Common myeloid progenitor, CD34-positive (primary cell): ENCODE data around the gene ADGRL3.

ENCODE experiments used
- CTCF ChIA-PET: fragments of 350-600 bp; sonication (Branson Sonifier 250); formaldehyde crosslinking; loops from one replicate; lab custom pipeline; 2021; ENCODE audit warnings: antibody characterized with exemption; lab: Charles Lee
- POLR2A ChIA-PET: fragments of 350-600 bp; sonication (Branson Sonifier 250); formaldehyde crosslinking; loops from one replicate; lab custom pipeline; 2021; ENCODE audit warnings: antibody characterized with exemption; lab: Charles Lee
- DNase-seq, 3 donors: peaks; one replicate each; pipeline versions ENCODE4 v3.0.0 to v3.0.0-alpha.2; 2013
- H3K27ac ChIP-seq, 2 experiments: 1 replicate in 1 of 2; 2 replicates in 1 of 2; pipeline ENCODE4 v1.7.0; 2013; ENCODE audit warnings: inconsistent platforms in 2 of 2, low read length in 2 of 2, mild to moderate bottlenecking in 2 of 2, low read depth in 1 of 2, moderate library complexity in 1 of 2; ENCODE audit not compliant: severe bottlenecking in 2 of 2, insufficient read depth in 1 of 2, poor library complexity in 1 of 2
- H3K27me3 ChIP-seq, 5 experiments: replicated peaks in 2 of 5; 1 replicate in 3 of 5; 2 replicates in 2 of 5; pipeline versions ENCODE4 v1.6.1 to v1.7.0; 2013; ENCODE audit warnings: low read length in 4 of 5, mild to moderate bottlenecking in 2 of 5, moderate library complexity in 2 of 5, inconsistent platforms in 1 of 5; ENCODE audit not compliant: insufficient read depth in 5 of 5, control insufficient read depth in 4 of 5
- H3K36me3 ChIP-seq, 4 experiments: 1 replicate in 2 of 4; 2 replicates in 2 of 4; pipeline versions ENCODE4 v1.6.1 to v1.7.0; 2013; ENCODE audit warnings: low read length in 3 of 4, control low read depth in 1 of 4, mild to moderate bottlenecking in 1 of 4; ENCODE audit not compliant: control insufficient read depth in 4 of 4, insufficient read depth in 4 of 4
- H3K4me1 ChIP-seq, 4 experiments: 1 replicate in 3 of 4; 2 replicates in 1 of 4; pipeline versions ENCODE4 v1.6.1 to v1.7.1; 2013; ENCODE audit warnings: low read length in 3 of 4, mild to moderate bottlenecking in 3 of 4, control low read depth in 1 of 4, inconsistent platforms in 1 of 4, moderate library complexity in 1 of 4; ENCODE audit not compliant: control insufficient read depth in 4 of 4, insufficient read depth in 4 of 4; ENCODE audit errors: control extremely low read depth in 1 of 4
- H3K4me3 ChIP-seq, 7 experiments: 1 replicate in 4 of 7; 2 replicates in 3 of 7; pipeline versions ENCODE4 v1.5.1 to v1.7.0; 2013; ENCODE audit warnings: mild to moderate bottlenecking in 7 of 7, low read length in 6 of 7, moderate library complexity in 6 of 7, inconsistent platforms in 2 of 7, low read depth in 2 of 7, control low read depth in 1 of 7; ENCODE audit not compliant: insufficient read depth in 4 of 7, control insufficient read depth in 1 of 7; ENCODE audit errors: extremely low read depth in 1 of 7
- H3K9me3 ChIP-seq, 5 experiments: 1 replicate in 4 of 5; 2 replicates in 1 of 5; pipeline versions ENCODE4 v1.6.1 to v1.7.1; 2013; ENCODE audit warnings: low read length in 4 of 5, mild to moderate bottlenecking in 2 of 5, inconsistent platforms in 1 of 5, low read depth in 1 of 5, moderate library complexity in 1 of 5; ENCODE audit not compliant: control insufficient read depth in 4 of 5, insufficient read depth in 2 of 5; ENCODE audit errors: control extremely low read depth in 1 of 5
- WGBS: methylation state at CpG from one replicate; pipeline ENCODE4 v1.1.5; 2013; ENCODE audit not compliant: insufficient coverage; 5-methylcytosine and 5-hydroxymethylcytosine counted together

The ADGRL3 gene

GRCh38 chr4:61425315-61425714 lies 225.2 kb downstream of the ADGRL3 start:
- ChIA-PET POLR2A (no interaction called here), CTCF (no interaction called here)
- H3K36me3 ChIP-seq: no peaks in the 10 kb centered on the region
- H3K9me3 ChIP-seq: peaks cover 0 to 4% (median 0%) of the 10 kb centered on the region in 5 experiments
- H3K27ac ChIP-seq: no peak overlapping the region
- WGBS: 92% methylated on average over 4 of the region's 4 CpGs
- no peaks in the 10 kb centered on the region for H3K4me1 ChIP-seq
- no peak overlapping the region for H3K4me3 ChIP-seq
- no peaks in the 10 kb centered on the region for H3K27me3 ChIP-seq
- DNase-seq: no peak

- no peaks in the 10 kb centered on the region for H3K4me1 ChIP-seq
- peaks cover 0 to 4% (median 0%) of the 10 kb centered on the region in 5 experiments for H3K9me3 ChIP-seq
- CTCF ChIA-PET: no interaction called here
- no peak overlapping the region for H3K27ac ChIP-seq
- POLR2A ChIA-PET: no interaction called here
- 82% methylated on average over 4 of the region's 5 CpGs for WGBS
- no peaks in the 10 kb centered on the region for H3K36me3 ChIP-seq
- H3K27me3 ChIP-seq: no peaks in the 10 kb centered on the region
- DNase-seq: no peak
- no peak overlapping the region for H3K4me3 ChIP-seq
These were observed 226.1 kb downstream of the ADGRL3 start for GRCh38 chr4:61426229-61426628.

GRCh38 chr4:61427099-61427817 lies 227.1 kb downstream of the ADGRL3 start:
- 95% methylated on average over 10 of the region's 11 CpGs for WGBS

GRCh38 chr4:61427818-61428495 lies 227.8 kb downstream of the ADGRL3 start:
- ChIA-PET CTCF (no interaction called here), POLR2A (no interaction called here)
- Histone ChIP-seq H3K27ac (no peak overlapping the region), H3K9me3 (peaks cover 0 to 4% (median 0%) of the 10 kb centered on the region in 5 experiments), H3K4me1 (no peaks in the 10 kb centered on the region), H3K27me3 (no peaks in the 10 kb centered on the region), H3K4me3 (no peak overlapping the region), H3K36me3 (no peaks in the 10 kb centered on the region)
- 86% methylated on average over 7 of the region's 12 CpGs for WGBS
- no peak for DNase-seq

More at GRCh38 chr4:61427099-61427817, 227.1 kb downstream of the ADGRL3 start:
- Histone ChIP-seq H3K9me3 (peaks cover 0 to 4% (median 0%) of the 10 kb centered on the region in 5 experiments), H3K27me3 (no peaks in the 10 kb centered on the region), H3K4me1 (no peaks in the 10 kb centered on the region), H3K27ac (no peak overlapping the region), H3K4me3 (no peak overlapping the region), H3K36me3 (no peaks in the 10 kb centered on the region)
- no peak for DNase-seq
- POLR2A ChIA-PET: no interaction called here
- CTCF ChIA-PET: interaction anchor here (0.7 kb wide), 1 partner anchor 535 kb away, joined by 3 read pairs; no protein-coding TSS in a partner anchor

GRCh38 chr4:61428950-61429349 lies 228.8 kb downstream of the ADGRL3 start:
- CTCF ChIA-PET: no interaction called here

GRCh38 chr4:61431131-61431530 lies 231.0 kb downstream of the ADGRL3 start:
- Histone ChIP-seq H3K4me3 (no peak overlapping the region), H3K27ac (no peak overlapping the region), H3K9me3 (no peaks in the 10 kb centered on the region), H3K36me3 (no peaks in the 10 kb centered on the region), H3K27me3 (no peaks in the 10 kb centered on the region), H3K4me1 (no peaks in the 10 kb centered on the region)
- DNase-seq: no peak
- ChIA-PET CTCF (no interaction called here), POLR2A (no interaction called here)
- 92% methylated on average over 2 of the region's 5 CpGs for WGBS

More at GRCh38 chr4:61428950-61429349, 228.8 kb downstream of the ADGRL3 start:
- Histone ChIP-seq H3K4me1 (no peaks in the 10 kb centered on the region), H3K9me3 (peaks cover 0 to 4% (median 0%) of the 10 kb centered on the region in 5 experiments), H3K27me3 (no peaks in the 10 kb centered on the region), H3K27ac (no peak overlapping the region), H3K4me3 (no peak overlapping the region), H3K36me3 (no peaks in the 10 kb centered on the region)
- POLR2A ChIA-PET: no interaction called here
- DNase-seq: no peak

GRCh38 chr4:61437923-61438322 lies 237.8 kb downstream of the ADGRL3 start:
- no peak overlapping the region for H3K27ac ChIP-seq
- H3K4me1 ChIP-seq: no peaks in the 10 kb centered on the region
- no peak for DNase-seq
- H3K27me3 ChIP-seq: no peaks in the 10 kb centered on the region
- CTCF ChIA-PET: no interaction called here
- no peak overlapping the region for H3K4me3 ChIP-seq
- no peaks in the 10 kb centered on the region for H3K9me3 ChIP-seq
- POLR2A ChIA-PET: no interaction called here
- H3K36me3 ChIP-seq: no peaks in the 10 kb centered on the region
